PC-9 (cell line): ENCODE measurements around the gene LUM.

Experiments used
- CTCF ChIP-seq: fragments of 200-600 bp; sonication (generic); conservative IDR thresholded peaks from 2 replicates; pipeline ENCODE4 v1.6.1; 2017; ENCODE audit warnings: mixed run types, antibody characterized with exemption, mild to moderate bottlenecking, moderate library complexity
- EZH2 ChIP-seq: fragments of 200-600 bp; sonication (generic); IDR thresholded peaks from 2 replicates; pipeline ENCODE4 v1.8.0; 2017; ENCODE audit warnings: antibody characterized with exemption, low read depth

- TF ChIP-seq CTCF (no peak), EZH2 (no peak)
Measured at GRCh38 chr12:91161009-91161408, 49.7 kb upstream of the LUM start.
